ENCODE measurements around the gene MYOM1. TPM values are rescaled to one million over a fixed set of nuclear protein-coding genes. Genes with fewer than 3 reads are reported as not detected.

Gene MYOM1
- total RNA-seq, 2 experiments from 2014 or later = 0.71 to 2.1 TPM

- DNase-seq = no peak
- H3K9me3 Mint-ChIP-seq = no peaks in the 10 kb centered on the region
- ChIA-PET CTCF (interaction anchor here (0.7 to 1.0 kb wide), 3 partner anchors 13 to 45 kb away, joined by 3 read pairs; no protein-coding TSS in a partner anchor), POLR2A (interaction anchor here (0.6 kb wide), 1 partner anchor 140 kb away, joined by 3 read pairs; no protein-coding TSS in a partner anchor)
- no peak overlapping the region for H3K4me3 Mint-ChIP-seq
- H3K27me3 Mint-ChIP-seq = peaks cover 1% of the 10 kb centered on the region
- H3K36me3 Mint-ChIP-seq (ENCODE audit: low read depth) = no peaks in the 10 kb centered on the region
- H3K27ac Mint-ChIP-seq = no peak overlapping the region
- H3K4me1 Mint-ChIP-seq = peaks cover 2% of the 10 kb centered on the region
Observed at GRCh38 chr18:3110034-3110752, 109.6 kb downstream of the MYOM1 start.

- no peak overlapping the region for H3K4me3 Mint-ChIP-seq
- H3K4me1 Mint-ChIP-seq = peaks cover 2% of the 10 kb centered on the region
- CTCF ChIA-PET = interaction anchor here (0.7 to 1.2 kb wide), 2 partner anchors 31 to 34 kb away, joined by 3 to 4 read pairs; no protein-coding TSS in a partner anchor
- DNase-seq = no peak
- H3K27me3 Mint-ChIP-seq = peaks cover 1% of the 10 kb centered on the region
- no peak overlapping the region for H3K27ac Mint-ChIP-seq
- POLR2A ChIA-PET = no interaction called here
- H3K9me3 Mint-ChIP-seq = no peaks in the 10 kb centered on the region
- H3K36me3 Mint-ChIP-seq (ENCODE audit: low read depth) = no peaks in the 10 kb centered on the region
Observed at GRCh38 chr18:3107740-3108151, 112.0 kb downstream of the MYOM1 start.

- POLR2A ChIA-PET = no interaction called here
Observed at GRCh38 chr18:3104190-3105054, 115.3 kb downstream of the MYOM1 start.

GRCh38 chr18:3103576-3103975 is 116.2 kb downstream of the MYOM1 start:
- Mint-ChIP-seq H3K36me3 (ENCODE audit: low read depth) (no peaks in the 10 kb centered on the region), H3K27ac (no peak overlapping the region), H3K4me3 (no peak overlapping the region), H3K4me1 (peaks cover 2% of the 10 kb centered on the region), H3K9me3 (no peaks in the 10 kb centered on the region), H3K27me3 (peaks cover 1% of the 10 kb centered on the region)
- ChIA-PET CTCF (interaction anchor here (0.6 kb wide), 1 partner anchor 109 kb away, joined by 3 read pairs; no protein-coding TSS in a partner anchor), POLR2A (no interaction called here)
- no peak for DNase-seq

More at GRCh38 chr18:3104190-3105054, 115.3 kb downstream of the MYOM1 start:
- H3K4me1 Mint-ChIP-seq = peaks cover 2% of the 10 kb centered on the region
- peaks cover 1% of the 10 kb centered on the region for H3K27me3 Mint-ChIP-seq
- no peaks in the 10 kb centered on the region for H3K9me3 Mint-ChIP-seq
- CTCF ChIA-PET = no interaction called here
- DNase-seq = no peak
- H3K4me3 Mint-ChIP-seq = no peak overlapping the region
- no peak overlapping the region for H3K27ac Mint-ChIP-seq
- no peaks in the 10 kb centered on the region for H3K36me3 Mint-ChIP-seq (ENCODE audit: low read depth)

GRCh38 chr18:3102983-3103382 is 116.8 kb downstream of the MYOM1 start:
- ChIA-PET CTCF (interaction anchor here (0.6 kb wide), 1 partner anchor 108 kb away, joined by 3 read pairs; no protein-coding TSS in a partner anchor), POLR2A (no interaction called here)
- Mint-ChIP-seq H3K4me3 (no peak overlapping the region), H3K36me3 (ENCODE audit: low read depth) (no peaks in the 10 kb centered on the region), H3K9me3 (no peaks in the 10 kb centered on the region), H3K27ac (no peak overlapping the region), H3K4me1 (peaks cover 3% of the 10 kb centered on the region), H3K27me3 (peaks cover 1% of the 10 kb centered on the region)
- DNase-seq = no peak

GRCh38 chr18:3100498-3101132 is 119.2 kb downstream of the MYOM1 start:
- H3K9me3 Mint-ChIP-seq = no peaks in the 10 kb centered on the region
- no peaks in the 10 kb centered on the region for H3K36me3 Mint-ChIP-seq (ENCODE audit: low read depth)
- ChIA-PET CTCF (interaction anchor here (1.5 to 1.8 kb wide), 2 partner anchors 13 to 186 kb away, joined by 3 to 4 read pairs; no protein-coding TSS in a partner anchor), POLR2A (interaction anchor here (0.5 kb wide), 1 partner anchor 157 kb away, joined by 5 read pairs; no protein-coding TSS in a partner anchor)
- H3K4me1 Mint-ChIP-seq = peaks cover 23% of the 10 kb centered on the region
- DNase-seq = no peak
- H3K4me3 Mint-ChIP-seq = no peak overlapping the region
- H3K27me3 Mint-ChIP-seq = peaks cover 1% of the 10 kb centered on the region
- H3K27ac Mint-ChIP-seq = no peak overlapping the region

GRCh38 chr18:3099327-3099726 is 120.4 kb downstream of the MYOM1 start:
- POLR2A ChIA-PET = no interaction called here
- no peak overlapping the region for H3K4me3 Mint-ChIP-seq
- CTCF ChIA-PET = no interaction called here
- no peaks in the 10 kb centered on the region for H3K36me3 Mint-ChIP-seq (ENCODE audit: low read depth)
- no peaks in the 10 kb centered on the region for H3K27me3 Mint-ChIP-seq
- H3K4me1 Mint-ChIP-seq = peaks cover 24% of the 10 kb centered on the region
- no peaks in the 10 kb centered on the region for H3K9me3 Mint-ChIP-seq
- DNase-seq = no peak
- H3K27ac Mint-ChIP-seq = no peak overlapping the region

- Mint-ChIP-seq H3K27ac (peak overlapping the region; percentile 7), H3K4me1 (peaks cover 24% of the 10 kb centered on the region), H3K27me3 (no peaks in the 10 kb centered on the region), H3K36me3 (ENCODE audit: low read depth) (no peaks in the 10 kb centered on the region), H3K4me3 (no peak overlapping the region), H3K9me3 (no peaks in the 10 kb centered on the region)
- peak; percentile 46 for DNase-seq
- CTCF ChIA-PET = interaction anchor here (0.8 to 1.3 kb wide), 4 partner anchors 13 to 37 kb away, joined by 3 to 4 read pairs (median 3); no protein-coding TSS in a partner anchor
- POLR2A ChIA-PET = interaction anchor here (0.5 kb wide), 1 partner anchor 25 kb away, joined by 3 read pairs; no protein-coding TSS in a partner anchor
Observed at GRCh38 chr18:3097082-3097481, 122.7 kb downstream of the MYOM1 start.

- H3K27me3 Mint-ChIP-seq = no peaks in the 10 kb centered on the region
- peaks cover 24% of the 10 kb centered on the region for H3K4me1 Mint-ChIP-seq
Observed at GRCh38 chr18:3095921-3096320, 123.8 kb downstream of the MYOM1 start.

GRCh38 chr18:3094338-3094684 is 125.5 kb downstream of the MYOM1 start:
- Mint-ChIP-seq H3K9me3 (no peaks in the 10 kb centered on the region), H3K27ac (no peak overlapping the region), H3K4me3 (no peak overlapping the region), H3K27me3 (no peaks in the 10 kb centered on the region), H3K4me1 (peaks cover 24% of the 10 kb centered on the region), H3K36me3 (ENCODE audit: low read depth) (no peaks in the 10 kb centered on the region)
- DNase-seq = no peak
- POLR2A ChIA-PET = no interaction called here
- CTCF ChIA-PET = interaction anchor here (0.6 kb wide), 1 partner anchor 135 kb away, joined by 3 read pairs; no protein-coding TSS in a partner anchor

More at GRCh38 chr18:3095921-3096320, 123.8 kb downstream of the MYOM1 start:
- no peak for DNase-seq
- CTCF ChIA-PET = interaction anchor here (0.7 kb wide), 1 partner anchor 20 kb away, joined by 3 read pairs; no protein-coding TSS in a partner anchor
- POLR2A ChIA-PET = no interaction called here
- Mint-ChIP-seq H3K9me3 (no peaks in the 10 kb centered on the region), H3K4me3 (no peak overlapping the region), H3K27ac (no peak overlapping the region), H3K36me3 (ENCODE audit: low read depth) (no peaks in the 10 kb centered on the region)

- Mint-ChIP-seq H3K4me3 (no peak overlapping the region), H3K9me3 (no peaks in the 10 kb centered on the region), H3K36me3 (ENCODE audit: low read depth) (no peaks in the 10 kb centered on the region), H3K27me3 (no peaks in the 10 kb centered on the region), H3K4me1 (peaks cover 24% of the 10 kb centered on the region), H3K27ac (no peak overlapping the region)
- no peak for DNase-seq
- POLR2A ChIA-PET = no interaction called here
- CTCF ChIA-PET = interaction anchor here (0.6 kb wide), 1 partner anchor 136 kb away, joined by 3 read pairs; no protein-coding TSS in a partner anchor
Observed at GRCh38 chr18:3093624-3094337, 126.0 kb downstream of the MYOM1 start.

GRCh38 chr18:3092727-3093126 is 127.0 kb downstream of the MYOM1 start:
- no peak for DNase-seq
- Mint-ChIP-seq H3K4me1 (peaks cover 31% of the 10 kb centered on the region), H3K27ac (no peak overlapping the region), H3K27me3 (no peaks in the 10 kb centered on the region), H3K36me3 (ENCODE audit: low read depth) (no peaks in the 10 kb centered on the region), H3K9me3 (no peaks in the 10 kb centered on the region), H3K4me3 (no peak overlapping the region)
- CTCF ChIA-PET = no interaction called here
- POLR2A ChIA-PET = no interaction called here

Data from activated CD4-positive, alpha-beta T cell treated with anti-CD3 and anti-CD28 coated beads, Interleukin-2, amount 10 ng/mL, durations not matched to agents 7 days and 5 days (primary cell).